IPS DF 19.7 (cell line): ENCODE data around the gene EPHB2.

Experiments
- DNase-seq: peaks from one replicate; pipeline ENCODE4 v3.0.0-alpha.2; 2013; ENCODE audit warnings: low read depth, low spot score

EPHB2 gene

DNA sequence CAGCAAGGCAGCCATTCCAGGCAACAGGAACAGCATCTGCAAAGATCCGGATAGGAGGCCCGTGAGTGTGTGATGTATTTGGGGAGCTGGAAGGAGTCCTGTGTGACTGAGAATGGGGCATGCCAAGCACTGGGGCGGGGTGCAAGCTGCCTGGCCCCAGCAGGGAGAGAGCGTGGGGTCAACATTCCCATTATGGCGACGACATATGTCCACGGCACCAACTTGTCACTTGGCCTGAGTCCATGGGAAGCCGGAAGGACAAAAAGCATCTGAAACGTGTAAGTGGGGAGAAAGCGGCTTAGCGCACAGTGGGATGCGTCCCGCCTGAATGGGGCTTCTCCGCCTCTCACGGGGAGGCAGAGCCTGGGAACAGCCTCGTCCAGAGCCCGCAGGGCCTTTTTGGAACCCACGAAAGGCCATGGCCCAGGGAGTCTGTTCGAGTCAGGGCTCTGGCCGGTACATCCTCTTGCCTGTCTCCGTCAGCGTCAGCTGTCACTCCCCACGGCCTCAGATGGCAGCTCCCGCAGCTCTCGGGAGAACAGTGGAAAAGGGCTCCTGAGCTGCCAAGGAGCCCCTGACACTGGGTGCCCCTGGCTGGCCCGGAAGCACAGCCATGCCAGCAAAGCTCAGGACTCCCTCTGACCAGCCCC, 12.4 kb downstream of the EPHB2 start:
- DNase-seq = no peak

DNA sequence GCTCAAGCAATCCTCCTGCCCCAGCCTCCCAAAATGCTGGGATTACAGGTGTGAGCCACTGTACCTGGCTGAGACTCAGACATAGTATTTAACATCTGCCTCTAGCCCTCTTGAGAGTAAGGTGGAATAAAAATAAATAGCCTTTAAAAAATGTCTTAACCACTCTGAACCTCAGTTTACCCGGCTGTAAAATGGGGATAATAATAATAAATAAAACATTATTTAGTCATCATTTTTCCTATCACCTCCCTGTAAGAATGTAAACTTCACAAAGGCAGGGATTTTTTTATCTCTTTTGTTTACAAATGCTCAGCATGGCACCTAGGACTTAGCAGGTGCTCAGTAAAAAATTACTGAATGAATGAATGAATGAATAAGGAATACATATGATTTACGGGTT, 17.2 kb downstream of the EPHB2 start:
- DNase-seq = no peak

DNA sequence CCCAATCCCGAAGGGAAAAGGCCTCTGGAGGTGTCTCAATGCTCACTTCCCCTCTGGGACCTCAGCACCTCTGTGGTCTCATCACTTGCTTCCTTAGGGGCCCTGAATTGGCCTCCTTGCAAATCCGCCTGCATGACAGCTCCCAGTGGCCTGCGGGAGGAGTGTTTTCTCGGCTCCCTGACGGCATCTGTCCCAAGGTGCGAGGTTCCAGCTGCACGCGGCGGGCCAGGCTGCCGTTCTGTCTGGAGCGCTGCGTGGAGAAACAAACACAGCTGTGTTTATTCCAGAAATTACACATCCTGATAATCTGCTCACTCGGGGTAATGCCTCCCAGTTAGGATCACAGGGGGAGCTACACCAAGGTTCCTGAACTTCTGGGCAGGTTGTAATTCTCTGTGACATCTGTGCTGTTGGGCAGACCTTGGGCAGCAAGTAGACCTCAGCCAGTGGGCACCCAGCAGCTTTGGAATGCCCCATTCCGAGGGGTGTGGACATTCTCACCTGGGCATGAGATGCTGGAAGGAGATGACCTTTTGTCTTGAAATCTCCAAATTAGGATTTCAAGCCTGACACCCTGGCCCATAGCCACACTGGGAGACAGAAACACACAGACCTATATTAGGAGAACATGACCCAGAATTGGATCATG, 18.2 kb downstream of the EPHB2 start:
- DNase-seq = no peak

DNA sequence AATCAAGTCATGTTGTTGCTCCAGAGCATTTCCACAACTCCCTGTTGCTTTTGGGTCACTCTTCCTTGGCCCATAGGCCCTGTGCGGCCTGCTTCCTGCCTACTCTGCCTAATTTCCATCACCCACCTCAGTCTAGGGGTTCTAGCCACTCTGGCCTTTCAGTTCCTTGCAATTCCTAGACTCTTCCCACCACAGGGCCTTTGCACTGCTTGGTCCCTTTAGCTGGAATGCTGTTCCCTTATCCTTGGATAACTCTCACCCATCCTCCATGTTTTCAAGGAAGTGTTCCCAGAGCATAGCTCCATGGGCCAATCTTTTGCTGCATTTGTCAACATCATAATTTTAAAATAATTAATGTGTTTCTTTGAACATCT, 18.7 kb downstream of the EPHB2 start:
- DNase-seq = no peak

DNA sequence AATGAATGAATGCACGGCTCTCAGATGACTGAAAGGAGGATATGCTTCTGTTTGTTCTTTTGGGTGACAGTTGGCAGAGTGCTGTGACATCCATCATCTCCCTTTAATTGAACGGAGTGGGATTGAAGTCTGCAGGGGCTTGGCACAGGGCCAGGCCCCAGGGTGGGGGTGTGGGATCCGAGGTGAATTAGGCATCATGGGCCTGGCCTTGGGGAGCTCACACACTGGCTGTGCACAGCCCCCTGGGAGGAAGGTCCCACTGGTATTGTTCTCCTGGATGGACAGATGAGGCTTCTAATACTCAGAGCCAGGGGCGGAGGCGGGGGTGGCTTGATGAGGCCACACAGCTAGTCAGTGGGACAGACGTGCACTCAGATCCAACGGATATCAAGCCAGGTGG, 19.3 kb downstream of the EPHB2 start:
- no peak for DNase-seq

DNA sequence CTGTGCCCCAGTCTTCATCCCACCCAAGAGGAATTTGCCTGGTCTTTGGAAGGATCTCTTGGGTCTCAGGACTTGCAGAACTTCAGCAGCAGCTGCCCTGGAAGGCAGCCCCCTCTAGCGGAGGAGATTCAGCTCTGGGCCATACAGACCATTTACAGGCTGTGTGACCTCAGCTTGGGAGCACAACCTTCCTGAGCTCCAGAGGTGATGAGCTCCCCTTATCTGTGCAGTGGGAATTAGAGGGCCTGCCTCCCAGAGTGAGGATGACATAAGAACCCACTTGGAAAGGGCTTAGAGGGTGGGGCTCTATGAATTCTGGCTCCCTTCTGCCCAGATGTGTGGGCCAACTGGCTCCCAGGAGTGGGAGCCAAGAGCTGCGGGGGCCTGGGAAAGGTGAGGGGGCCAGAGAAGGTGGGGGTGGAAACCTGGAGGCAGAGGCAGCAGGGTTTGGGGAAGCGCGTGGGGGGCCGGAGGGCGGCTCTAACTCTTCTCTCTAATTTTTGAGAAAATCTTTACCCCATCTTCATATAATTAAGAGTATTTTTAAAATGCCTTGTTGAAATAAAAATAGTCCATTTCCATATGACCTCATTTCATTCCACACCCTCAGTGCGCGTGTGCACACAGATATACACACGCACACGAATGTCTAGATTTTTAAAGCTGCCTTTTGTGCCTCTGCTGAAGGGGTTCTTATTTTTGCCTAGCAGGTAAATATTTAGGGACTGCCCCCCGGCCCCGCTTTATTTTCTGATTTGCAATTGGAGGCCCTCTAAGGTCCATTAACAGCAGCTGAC, 21.5 kb downstream of the EPHB2 start:
- no peak for DNase-seq

DNA sequence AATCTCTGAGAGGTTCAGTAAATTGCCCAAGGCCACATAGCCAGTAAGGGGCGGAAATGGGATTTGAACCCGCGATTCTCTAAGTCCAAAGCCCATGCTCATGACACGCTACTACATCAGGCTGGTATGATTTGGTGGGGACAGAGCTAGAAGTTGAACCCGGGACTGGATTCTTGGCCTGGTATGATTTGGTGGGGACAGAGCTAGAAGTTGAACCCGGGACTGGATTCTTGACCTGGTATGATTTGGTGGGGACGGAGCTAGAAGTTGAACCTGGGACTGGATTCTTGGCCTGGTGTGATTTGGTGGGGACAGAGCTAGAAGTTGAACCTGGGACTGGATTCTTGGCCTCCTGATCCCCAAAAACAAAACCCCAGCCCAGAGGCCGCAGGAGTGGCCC, 23.0 kb downstream of the EPHB2 start:
- no peak for DNase-seq

DNA sequence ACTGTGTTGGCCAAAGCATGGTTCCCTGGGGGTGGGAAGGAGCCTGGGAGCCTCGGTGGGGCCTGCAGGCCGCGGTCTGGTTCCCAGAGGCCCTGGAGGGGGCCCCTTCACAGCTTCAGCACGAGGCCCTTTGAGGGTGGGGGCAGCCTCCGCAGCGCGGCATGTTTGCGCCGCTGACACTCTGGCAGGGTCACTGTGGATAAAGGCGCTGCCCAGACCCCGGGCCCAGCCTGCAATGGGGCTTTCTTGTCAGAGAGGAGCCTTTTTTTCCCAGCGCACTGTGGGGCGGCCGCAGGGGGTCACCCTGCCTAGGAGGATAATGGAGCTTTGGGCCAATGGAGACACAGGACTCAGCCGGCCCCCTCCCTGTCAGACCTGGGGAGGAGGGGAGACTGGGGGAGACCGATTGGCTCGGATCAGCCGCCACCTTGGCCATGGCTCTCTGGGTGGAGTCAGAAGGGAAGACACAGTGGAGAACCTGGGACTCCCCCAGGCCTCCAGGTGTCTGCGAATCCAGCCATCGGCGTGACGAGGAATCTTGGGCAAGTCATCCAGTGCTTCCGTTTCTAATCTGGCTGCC, 26.0 kb downstream of the EPHB2 start:
- no peak for DNase-seq

DNA sequence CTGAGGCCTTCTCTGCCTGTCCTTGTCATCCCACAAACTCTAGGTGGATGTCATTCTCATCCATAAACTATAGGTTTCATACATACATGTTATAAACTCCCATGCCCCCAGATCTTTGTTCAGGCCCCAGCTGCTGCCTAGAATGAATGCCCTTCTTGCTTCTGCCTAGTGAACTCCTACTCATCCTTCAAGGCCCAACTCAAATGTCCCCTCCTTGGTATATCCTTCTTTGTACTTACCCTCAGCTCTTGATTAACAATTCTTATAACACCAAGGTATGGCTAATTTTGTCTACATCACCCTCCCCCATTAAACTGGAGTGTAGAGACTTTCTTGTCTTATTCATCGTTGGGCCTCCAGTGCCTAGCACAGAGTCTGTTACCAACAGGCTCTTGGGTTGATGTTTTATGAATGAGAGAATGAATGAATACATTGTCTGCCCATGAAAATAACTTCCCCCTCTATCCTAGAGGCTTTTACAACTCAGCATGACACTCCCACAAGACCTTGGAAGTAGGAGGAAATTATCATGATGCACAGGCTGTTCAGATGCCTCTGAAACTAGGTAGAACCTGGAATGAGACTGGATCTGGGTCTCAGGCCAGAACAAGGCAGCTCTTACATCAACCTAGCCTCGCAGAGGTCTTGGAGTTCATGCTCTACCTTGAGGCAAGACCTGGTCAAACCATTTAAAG, 26.9 kb downstream of the EPHB2 start:
- no peak for DNase-seq

DNA sequence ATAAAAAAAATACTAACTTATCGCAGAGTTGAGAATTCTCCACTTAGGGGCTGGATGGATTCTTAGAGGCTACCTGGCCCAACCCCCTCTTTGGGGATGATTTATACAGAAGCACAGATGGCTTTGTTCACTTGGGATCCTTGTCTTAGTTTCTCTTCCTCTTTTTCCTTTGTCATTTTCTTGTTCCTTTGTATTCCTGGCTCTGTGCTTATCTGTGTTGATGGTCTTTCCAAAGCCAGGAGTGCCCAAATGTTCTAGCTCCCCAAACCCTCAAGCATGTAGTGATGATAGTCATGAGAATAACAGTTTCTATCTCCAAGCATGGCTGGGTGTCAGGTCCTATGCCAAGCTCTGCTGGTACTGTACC, 27.4 kb downstream of the EPHB2 start:
- DNase-seq = no peak

DNA sequence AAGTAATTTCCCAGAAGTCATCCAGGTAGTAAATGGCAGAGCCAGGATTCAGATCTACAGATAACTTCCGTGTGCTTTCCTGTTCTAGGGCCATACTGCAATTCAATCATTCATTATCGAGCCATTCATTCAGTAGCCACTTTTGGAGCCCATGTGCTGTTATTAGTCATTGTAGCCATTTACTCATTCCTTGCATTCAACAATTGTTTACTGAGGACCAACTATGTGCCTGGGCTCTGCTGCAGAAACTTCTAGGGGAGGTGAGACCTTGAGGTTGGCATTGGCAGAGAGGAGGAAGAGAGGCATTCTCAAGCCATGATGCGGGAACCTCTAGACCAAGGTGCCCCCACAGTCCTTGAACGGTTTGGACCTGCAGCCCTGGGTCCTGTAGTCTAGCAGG, 27.9 kb downstream of the EPHB2 start:
- DNase-seq = no peak

DNA sequence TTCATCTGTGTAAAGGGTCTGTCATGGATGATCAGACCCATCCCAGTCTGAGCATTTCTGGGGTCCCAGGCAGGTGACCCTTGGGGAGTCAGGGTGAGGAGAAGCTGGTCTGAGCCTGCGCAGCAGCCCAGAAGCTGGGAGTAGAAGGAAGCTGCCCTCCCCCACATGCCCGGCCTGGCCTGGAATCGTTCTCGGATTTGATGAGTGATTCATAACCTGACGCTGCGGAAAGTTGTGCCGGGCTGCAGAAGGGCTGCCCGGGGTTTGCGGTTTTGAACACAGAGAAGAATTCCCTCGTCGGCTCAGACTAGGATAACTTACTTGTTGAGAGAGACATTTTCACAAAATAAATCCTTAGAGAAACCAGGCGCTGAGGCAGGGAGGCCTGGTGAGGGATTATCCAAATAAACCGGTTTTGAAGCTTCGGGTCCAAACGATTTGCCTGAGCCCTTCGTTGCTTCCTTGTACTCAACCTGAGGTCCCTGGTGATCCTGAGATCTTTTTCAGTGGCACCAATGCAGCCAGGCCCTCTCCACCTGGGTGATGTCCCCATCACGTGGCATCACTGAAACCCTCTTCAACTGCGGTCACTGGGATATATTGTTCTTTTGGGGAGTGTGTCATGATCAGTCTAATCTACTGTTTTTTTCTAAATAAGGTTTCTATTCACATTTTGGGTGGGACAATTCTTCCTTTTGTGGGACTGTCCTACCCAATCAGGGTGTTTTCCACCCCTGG, 29.2 kb downstream of the EPHB2 start:
- no peak for DNase-seq

DNA sequence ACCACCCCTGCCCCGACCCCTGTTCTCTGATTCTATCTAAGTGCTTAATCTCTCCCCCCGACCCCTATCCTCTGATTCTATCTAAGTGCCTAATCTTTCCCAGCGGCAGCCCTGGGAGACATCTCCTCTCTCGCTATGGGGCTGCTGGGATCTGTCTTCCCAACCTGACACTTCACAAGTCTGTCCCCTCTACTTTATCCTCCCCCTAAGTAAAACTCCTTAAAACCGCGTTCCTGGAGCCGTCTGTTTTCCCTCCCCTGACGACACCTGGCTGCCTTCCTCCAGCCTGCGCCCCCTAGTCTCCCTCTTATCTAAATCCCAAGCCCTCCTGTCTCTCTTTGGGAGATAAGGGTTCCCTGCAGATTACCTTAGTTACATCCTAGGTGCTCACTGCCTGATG, 30.5 kb downstream of the EPHB2 start:
- DNase-seq = no peak

DNA sequence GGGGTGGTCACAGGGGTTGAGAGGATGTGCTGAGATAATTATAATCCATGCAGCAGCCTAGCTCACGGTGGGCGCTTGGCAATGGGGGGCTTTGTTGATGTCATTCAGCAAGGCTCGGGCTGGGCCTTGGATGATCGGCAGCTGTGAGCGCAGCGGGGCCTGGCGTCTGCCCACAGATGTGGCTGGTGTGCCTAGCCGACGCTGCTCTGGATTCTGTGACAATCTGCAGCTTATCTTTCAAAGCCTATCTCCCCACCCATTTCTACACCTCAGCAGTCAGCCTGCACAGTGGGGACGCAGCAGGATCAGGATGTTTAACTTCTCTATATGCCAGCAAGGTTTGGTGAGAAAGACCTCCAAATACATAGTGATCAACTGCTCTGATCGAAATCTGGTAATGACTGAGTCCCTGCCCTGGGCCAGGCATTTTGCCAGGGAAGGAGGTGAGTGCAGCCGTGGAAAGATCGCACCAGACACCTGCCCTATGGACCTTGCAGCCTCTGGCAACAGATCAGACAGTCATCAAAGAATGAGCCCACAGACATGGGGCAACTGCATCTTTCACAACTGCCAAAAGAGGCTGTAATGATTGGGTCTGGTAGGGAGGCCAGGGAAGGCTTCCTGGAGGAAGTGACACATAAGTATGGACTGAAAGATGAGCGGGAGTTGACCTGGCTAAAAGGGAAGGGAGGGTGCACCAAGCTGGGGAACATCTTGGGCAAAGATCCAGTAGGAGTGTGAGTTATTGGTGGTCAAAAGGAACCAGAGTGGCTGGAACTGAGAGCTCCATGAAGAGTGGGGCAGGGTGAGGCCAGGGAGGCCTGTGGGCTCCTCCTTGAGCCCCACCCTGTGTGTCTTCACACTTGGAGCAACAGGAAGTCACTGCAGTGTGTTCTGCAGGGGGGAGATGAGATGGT, 35.3 kb downstream of the EPHB2 start:
- no peak for DNase-seq

DNA sequence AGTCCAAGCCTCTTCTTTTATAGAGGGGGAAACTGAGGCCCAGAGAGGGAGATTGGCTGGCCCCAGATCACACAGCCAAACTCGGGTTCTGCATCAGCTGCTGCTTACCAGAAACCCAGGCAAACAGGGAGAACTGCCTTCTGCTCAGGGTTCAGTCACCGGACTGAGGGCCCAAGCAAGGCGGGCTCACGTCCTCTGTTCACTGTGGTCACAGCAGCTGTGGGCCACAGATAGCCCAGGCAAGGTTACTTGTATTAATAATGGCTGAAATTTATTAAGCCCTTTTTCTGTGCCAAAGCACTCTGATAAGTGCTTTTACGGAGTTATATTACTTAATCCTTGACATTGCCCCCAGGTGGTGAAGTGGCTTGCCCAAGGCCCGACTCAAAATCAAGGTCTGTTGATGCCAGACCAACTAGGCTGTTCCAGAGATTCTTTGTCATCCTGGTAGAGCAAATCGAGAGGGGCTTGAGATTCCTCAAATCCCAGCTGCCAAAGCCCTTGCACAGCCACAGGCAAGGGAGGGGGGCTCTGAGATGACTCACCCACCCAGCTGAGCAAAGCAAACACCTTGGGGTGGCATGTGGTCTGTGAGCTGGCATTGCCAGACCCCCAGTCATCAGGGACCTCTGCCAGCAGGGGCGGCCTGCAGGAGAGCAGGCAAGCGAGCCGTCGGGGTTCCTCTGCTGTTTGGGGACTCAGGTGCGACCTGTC, 36.5 kb downstream of the EPHB2 start:
- no peak for DNase-seq

DNA sequence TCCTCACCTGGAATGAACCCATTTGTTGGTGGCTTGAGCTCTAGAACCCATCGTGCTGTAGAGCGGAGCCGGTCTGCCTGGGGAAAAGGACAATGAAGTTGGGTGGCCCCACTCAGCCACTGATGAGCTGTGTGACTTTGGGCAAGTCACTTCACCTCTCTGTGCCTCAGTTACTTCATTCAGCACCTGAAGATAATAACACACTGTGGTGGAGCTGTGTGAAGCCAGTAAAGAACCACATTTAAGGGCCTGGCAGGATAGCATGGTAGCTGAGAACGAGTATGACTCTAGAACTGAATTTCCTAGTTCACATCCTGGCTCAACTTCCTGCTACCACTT, 37.1 kb downstream of the EPHB2 start:
- DNase-seq = no peak

DNA sequence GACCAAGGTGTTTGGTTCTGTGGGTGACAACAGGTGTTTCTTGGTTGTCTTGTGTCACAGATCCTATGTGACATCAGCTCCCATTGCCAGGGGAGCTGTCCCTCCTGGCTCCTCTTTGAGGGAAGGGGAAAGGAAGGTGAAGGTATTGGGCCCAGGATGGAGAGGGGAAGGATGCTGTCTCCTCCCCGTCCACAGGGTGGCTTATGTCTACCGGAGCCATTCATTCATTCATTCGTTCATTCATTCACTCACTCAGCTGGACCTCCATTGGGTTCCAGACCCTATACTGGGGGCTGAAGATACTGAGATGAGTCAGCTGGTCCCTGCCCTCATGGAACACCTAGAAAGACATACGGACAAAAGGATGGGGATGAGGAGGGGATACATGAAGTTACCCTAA, 38.9 kb downstream of the EPHB2 start:
- no peak for DNase-seq

DNA sequence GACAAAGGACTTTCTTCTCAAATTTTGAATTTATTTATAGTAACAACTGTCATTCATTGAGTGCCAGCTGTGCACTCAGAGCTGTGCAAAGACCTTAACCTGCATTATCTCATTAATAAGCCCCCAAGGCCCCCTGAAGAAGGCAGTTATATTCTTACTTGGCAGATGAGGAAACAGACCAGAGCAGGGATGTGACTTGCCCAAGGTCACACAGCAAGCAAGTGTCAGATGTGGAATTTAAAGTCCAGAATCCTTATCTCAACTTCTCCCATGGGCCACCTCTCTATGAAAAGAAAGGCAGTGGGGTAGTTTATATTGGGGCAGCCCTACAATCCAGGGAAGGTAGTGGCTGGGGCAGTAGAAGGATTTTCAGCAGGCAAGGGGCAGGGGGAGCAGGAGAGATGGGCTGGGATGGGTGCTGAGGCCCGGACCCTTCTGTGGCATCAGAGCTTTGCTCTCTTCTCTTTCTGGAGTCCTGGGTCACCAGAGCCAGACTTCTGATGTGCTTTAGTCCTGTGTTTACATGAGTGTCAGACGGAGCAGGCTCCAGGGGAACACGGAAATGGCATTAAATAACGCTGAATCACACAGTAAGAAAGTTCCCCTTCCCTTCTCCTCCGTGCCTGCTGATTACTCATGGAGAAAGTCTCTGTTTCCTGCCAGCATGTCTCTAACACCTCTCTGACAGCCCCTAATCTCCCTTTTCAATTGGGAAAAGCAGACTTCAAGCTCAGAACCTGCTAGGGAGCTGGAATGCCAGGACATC, 39.5 kb downstream of the EPHB2 start:
- no peak for DNase-seq

DNA sequence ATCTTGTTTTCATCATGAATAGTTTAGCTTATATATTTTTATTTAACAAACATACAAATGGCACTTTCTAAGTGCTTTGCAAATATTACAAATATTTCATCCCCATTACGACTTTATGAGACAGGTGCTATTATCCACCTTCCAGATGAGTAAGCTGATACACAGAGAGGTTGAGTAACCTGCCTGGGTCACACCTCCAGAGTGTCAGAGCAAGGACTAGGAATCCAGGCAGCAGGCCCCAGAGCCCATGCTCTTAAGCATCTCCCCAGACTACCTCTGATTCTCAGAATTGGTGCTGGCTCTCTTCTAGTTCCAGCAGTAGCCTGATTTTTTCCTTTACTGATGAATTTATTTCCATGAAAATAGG, 40.0 kb downstream of the EPHB2 start:
- DNase-seq = no peak
